ENCODE data around the gene GFRA4. TPM values are rescaled to one million over a fixed set of nuclear protein-coding genes. Genes with fewer than 3 reads are reported as not detected.

Gene GFRA4
- total RNA-seq, 5 donors from 2014 or later (not counting 1 experiment from before 2014, with no cell fraction given), result not detected

GRCh38 chr20:3706774-3707507 lies 43.7 kb upstream of the GFRA4 start:
- Histone ChIP-seq H3K4me1 (ENCODE audit: control insufficient read depth in 1 of 2, extremely low read depth in 1 of 2, insufficient read depth in 2 of 2, low read length in 2 of 2) (no peaks in the 10 kb centered on the region), H3K27ac (ENCODE audit: low read length) (no peak overlapping the region), H3K4me3 (ENCODE audit: control insufficient read depth in 1 of 2, extremely low read depth in 1 of 2, low read length in 1 of 2) (no peak overlapping the region), H3K36me3 (ENCODE audit: control insufficient read depth in 2 of 2, extremely low read depth in 1 of 2, insufficient read depth in 1 of 2, low read length in 1 of 2) (no peaks in the 10 kb centered on the region), H3K27me3 (replicated peaks in 1 of 2; ENCODE audit: control insufficient read depth in 2 of 2, extremely low read depth in 1 of 2, insufficient read depth in 2 of 2, low read length in 1 of 2) (peaks cover 0 to 62% of the 10 kb centered on the region in 2 experiments), H3K9me3 (no peaks in the 10 kb centered on the region)
- Mint-ChIP-seq H3K4me1 (no peaks in the 10 kb centered on the region), H3K9me3 (no peaks in the 10 kb centered on the region), H3K4me3 (no peak overlapping the region), H3K36me3 (no peaks in the 10 kb centered on the region), H3K27ac (no peak overlapping the region), H3K27me3 (peaks cover 5 to 6% of the 10 kb centered on the region in 2 donors)
- POLR2A ChIA-PET, result no interaction called here
- no peak for DNase-seq
- 77% methylated on average over 7 of the region's 10 CpGs for WGBS (ENCODE audit: insufficient coverage)
- CTCF ChIA-PET, result interaction anchor here in 1 of 2 donors (0.5 kb wide), 1 partner anchor 518 kb away, joined by 5 read pairs; no protein-coding TSS in a partner anchor
- no peak for ATAC-seq (replicated peaks in 1 of 4)

- H3K4me3 Mint-ChIP-seq, result no peak overlapping the region
- no peaks in the 10 kb centered on the region for H3K4me1 Mint-ChIP-seq
- no peaks in the 10 kb centered on the region for H3K9me3 ChIP-seq
- WGBS (ENCODE audit: insufficient coverage), result 87% methylated on average over 27 of the region's 31 CpGs
- no peak overlapping the region for H3K27ac Mint-ChIP-seq
- no peak overlapping the region for H3K27ac ChIP-seq (ENCODE audit: low read length)
- H3K36me3 Mint-ChIP-seq, result no peaks in the 10 kb centered on the region
- no peaks in the 10 kb centered on the region for H3K4me1 ChIP-seq (ENCODE audit: control insufficient read depth in 1 of 2, extremely low read depth in 1 of 2, insufficient read depth in 2 of 2, low read length in 2 of 2)
- H3K4me3 ChIP-seq (ENCODE audit: control insufficient read depth in 1 of 2, extremely low read depth in 1 of 2, low read length in 1 of 2), result no peak overlapping the region
- POLR2A ChIA-PET, result no interaction called here
- no peaks in the 10 kb centered on the region for H3K36me3 ChIP-seq (ENCODE audit: control insufficient read depth in 2 of 2, extremely low read depth in 1 of 2, insufficient read depth in 1 of 2, low read length in 1 of 2)
- CTCF ChIA-PET, result no interaction called here
- DNase-seq (no peak), ATAC-seq (replicated peaks in 1 of 4) (no peak)
- H3K27me3 Mint-ChIP-seq, result peaks cover 0 to 3% of the 10 kb centered on the region in 2 donors
- H3K9me3 Mint-ChIP-seq, result no peaks in the 10 kb centered on the region
- H3K27me3 ChIP-seq (replicated peaks in 1 of 2; ENCODE audit: control insufficient read depth in 2 of 2, extremely low read depth in 1 of 2, insufficient read depth in 2 of 2, low read length in 1 of 2), result peaks cover 0 to 54% of the 10 kb centered on the region in 2 experiments
Measured at GRCh38 chr20:3705970-3706739, 43.0 kb upstream of the GFRA4 start.

GRCh38 chr20:3705491-3705969 lies 42.3 kb upstream of the GFRA4 start:
- no peak for DNase-seq
- WGBS (ENCODE audit: insufficient coverage), result 80% methylated on average over 11 of the region's 14 CpGs

GRCh38 chr20:3704087-3704486 lies 40.9 kb upstream of the GFRA4 start:
- Histone ChIP-seq H3K9me3 (no peaks in the 10 kb centered on the region), H3K27ac (ENCODE audit: low read length) (no peak overlapping the region), H3K27me3 (replicated peaks in 1 of 2; ENCODE audit: control insufficient read depth in 2 of 2, extremely low read depth in 1 of 2, insufficient read depth in 2 of 2, low read length in 1 of 2) (peaks cover 0 to 42% of the 10 kb centered on the region in 2 experiments), H3K4me1 (ENCODE audit: control insufficient read depth in 1 of 2, extremely low read depth in 1 of 2, insufficient read depth in 2 of 2, low read length in 2 of 2) (no peaks in the 10 kb centered on the region), H3K4me3 (ENCODE audit: control insufficient read depth in 1 of 2, extremely low read depth in 1 of 2, low read length in 1 of 2) (no peak overlapping the region), H3K36me3 (ENCODE audit: control insufficient read depth in 2 of 2, extremely low read depth in 1 of 2, insufficient read depth in 1 of 2, low read length in 1 of 2) (no peaks in the 10 kb centered on the region)
- Mint-ChIP-seq H3K4me1 (no peaks in the 10 kb centered on the region), H3K4me3 (no peak overlapping the region), H3K27ac (no peak overlapping the region), H3K27me3 (peaks cover 0 to 3% of the 10 kb centered on the region in 2 donors), H3K36me3 (no peaks in the 10 kb centered on the region), H3K9me3 (no peaks in the 10 kb centered on the region)
- ChIA-PET CTCF (no interaction called here), POLR2A (interaction anchor here in 1 of 2 donors (0.6 kb wide), 1 partner anchor 659 kb away, joined by 3 read pairs; no protein-coding TSS in a partner anchor)
- DNase-seq, result no peak
- ATAC-seq (replicated peaks in 1 of 4), result no peak
- 90% methylated on average over 5 of the region's 5 CpGs for WGBS (ENCODE audit: insufficient coverage)

More at GRCh38 chr20:3705491-3705969, 42.3 kb upstream of the GFRA4 start:
- POLR2A ChIA-PET, result no interaction called here
- CTCF ChIA-PET, result no interaction called here
- Histone ChIP-seq H3K4me1 (ENCODE audit: control insufficient read depth in 1 of 2, extremely low read depth in 1 of 2, insufficient read depth in 2 of 2, low read length in 2 of 2) (no peaks in the 10 kb centered on the region), H3K36me3 (ENCODE audit: control insufficient read depth in 2 of 2, extremely low read depth in 1 of 2, insufficient read depth in 1 of 2, low read length in 1 of 2) (no peaks in the 10 kb centered on the region), H3K9me3 (no peaks in the 10 kb centered on the region), H3K4me3 (ENCODE audit: control insufficient read depth in 1 of 2, extremely low read depth in 1 of 2, low read length in 1 of 2) (no peak overlapping the region), H3K27ac (ENCODE audit: low read length) (no peak overlapping the region), H3K27me3 (replicated peaks in 1 of 2; ENCODE audit: control insufficient read depth in 2 of 2, extremely low read depth in 1 of 2, insufficient read depth in 2 of 2, low read length in 1 of 2) (peaks cover 0 to 48% of the 10 kb centered on the region in 2 experiments)
- Mint-ChIP-seq H3K27me3 (peaks cover 0 to 3% of the 10 kb centered on the region in 2 donors), H3K9me3 (no peaks in the 10 kb centered on the region), H3K36me3 (no peaks in the 10 kb centered on the region), H3K4me3 (no peak overlapping the region), H3K27ac (no peak overlapping the region), H3K4me1 (no peaks in the 10 kb centered on the region)
- no peak for ATAC-seq (replicated peaks in 1 of 4)

- POLR2A ChIA-PET, result no interaction called here
- Mint-ChIP-seq H3K9me3 (no peaks in the 10 kb centered on the region), H3K36me3 (no peaks in the 10 kb centered on the region), H3K4me3 (no peak overlapping the region), H3K4me1 (no peaks in the 10 kb centered on the region), H3K27me3 (peaks cover 0 to 3% of the 10 kb centered on the region in 2 donors), H3K27ac (no peak overlapping the region)
- Histone ChIP-seq H3K4me1 (ENCODE audit: control insufficient read depth in 1 of 2, extremely low read depth in 1 of 2, insufficient read depth in 2 of 2, low read length in 2 of 2) (no peaks in the 10 kb centered on the region), H3K9me3 (no peaks in the 10 kb centered on the region), H3K4me3 (ENCODE audit: control insufficient read depth in 1 of 2, extremely low read depth in 1 of 2, low read length in 1 of 2) (no peak overlapping the region), H3K36me3 (ENCODE audit: control insufficient read depth in 2 of 2, extremely low read depth in 1 of 2, insufficient read depth in 1 of 2, low read length in 1 of 2) (no peaks in the 10 kb centered on the region), H3K27me3 (replicated peaks in 1 of 2; ENCODE audit: control insufficient read depth in 2 of 2, extremely low read depth in 1 of 2, insufficient read depth in 2 of 2, low read length in 1 of 2) (peaks cover 0 to 49% of the 10 kb centered on the region in 2 experiments), H3K27ac (ENCODE audit: low read length) (no peak overlapping the region)
- WGBS (ENCODE audit: insufficient coverage), result 88% methylated on average over 8 of the region's 11 CpGs
- CTCF ChIA-PET, result no interaction called here
- no peak for ATAC-seq (replicated peaks in 1 of 4)
- no peak for DNase-seq
Measured at GRCh38 chr20:3702611-3703391, 39.6 kb upstream of the GFRA4 start.
